ENCODE data around the gene MTHFD1L. TPM values are rescaled to one million over a fixed set of nuclear protein-coding genes. Genes with fewer than 3 reads are reported as not detected.

MTHFD1L gene
- total and polyA plus RNA-seq, 10 donors: 6.7 to 32.1 (median 13.1) TPM

GRCh38 chr6:151022492-151022891 is 157.0 kb downstream of the MTHFD1L start:
- Histone ChIP-seq H3K9me3 (no peaks in the 10 kb centered on the region), H3K4me3 (no peak overlapping the region), H3K27ac (peak overlapping the region in 7 of 8 donors; percentile 5 to 62 (median 50)), H3K4me1 (peaks cover 0 to 25% (median 7%) of the 10 kb centered on the region in 6 donors), H3K27me3 (replicated peaks in 1 of 7) (no peaks in the 10 kb centered on the region), H3K36me3 (peaks cover 0 to 41% (median 0%) of the 10 kb centered on the region in 6 donors)
- peak in 1 of 3 donors; percentile 20 for TF ChIP-seq POLR2AphosphoS5 (IDR thresholded peaks at IDR 0.05)
- TF ChIP-seq CTCF (IDR thresholded peaks at IDR 0.05 in 8 of 11, conservative IDR thresholded peaks at IDR 0.05 in 3 of 11): no peak
- TF ChIP-seq POLR2A (IDR thresholded peaks at IDR 0.05): no peak
- intact Hi-C loops (cut with DNase I; ENCODE audit: low total_unique reads): no loop called here
- WGBS, 5 donors: 73 to 85% (median 79%) methylated on average over 3 of the region's 3 CpGs
- no peak for DNase-seq

- Histone ChIP-seq H3K36me3 (peaks cover 0 to 33% (median 0%) of the 10 kb centered on the region in 6 donors), H3K27ac (no peak overlapping the region), H3K4me3 (no peak overlapping the region), H3K4me1 (peaks cover 0 to 29% (median 7%) of the 10 kb centered on the region in 6 donors), H3K27me3 (replicated peaks in 1 of 7) (no peaks in the 10 kb centered on the region), H3K9me3 (no peaks in the 10 kb centered on the region)
- intact Hi-C loops (cut with DNase I; ENCODE audit: low total_unique reads): no loop called here
- TF ChIP-seq CTCF (IDR thresholded peaks at IDR 0.05 in 8 of 11, conservative IDR thresholded peaks at IDR 0.05 in 3 of 11) (no peak), POLR2A (IDR thresholded peaks at IDR 0.05) (no peak), POLR2AphosphoS5 (IDR thresholded peaks at IDR 0.05) (no peak)
- 94 to 98% (median 97%) methylated on average over 5 of the region's 5 CpGs for WGBS, 5 donors
- DNase-seq: no peak
These were observed 157.8 kb downstream of the MTHFD1L start for GRCh38 chr6:151023342-151023741.

GRCh38 chr6:151024597-151024996 is 159.1 kb downstream of the MTHFD1L start:
- no peak overlapping the region for H3K27ac ChIP-seq
- no peak for DNase-seq
- intact Hi-C loops (cut with DNase I; ENCODE audit: low total_unique reads): no loop called here
- peaks cover 0 to 29% (median 7%) of the 10 kb centered on the region in 6 donors for H3K4me1 ChIP-seq
- no peak for TF ChIP-seq POLR2AphosphoS5 (IDR thresholded peaks at IDR 0.05)
- TF ChIP-seq CTCF (IDR thresholded peaks at IDR 0.05 in 8 of 11, conservative IDR thresholded peaks at IDR 0.05 in 3 of 11): no peak
- no peaks in the 10 kb centered on the region for H3K9me3 ChIP-seq
- peaks cover 0 to 25% (median 0%) of the 10 kb centered on the region in 6 donors for H3K36me3 ChIP-seq
- H3K27me3 ChIP-seq (replicated peaks in 1 of 7): no peaks in the 10 kb centered on the region
- H3K4me3 ChIP-seq: no peak overlapping the region
- 89 to 97% (median 95%) methylated on average over 7 of the region's 7 CpGs for WGBS, 5 donors

- TF ChIP-seq CTCF (IDR thresholded peaks at IDR 0.05 in 8 of 11, conservative IDR thresholded peaks at IDR 0.05 in 3 of 11): no peak
- no peak for TF ChIP-seq POLR2AphosphoS5 (IDR thresholded peaks at IDR 0.05)
- no peak for TF ChIP-seq POLR2A (IDR thresholded peaks at IDR 0.05)
- Histone ChIP-seq H3K4me3 (no peak overlapping the region), H3K4me1 (peaks cover 0 to 29% (median 7%) of the 10 kb centered on the region in 6 donors), H3K27me3 (replicated peaks in 1 of 7) (no peaks in the 10 kb centered on the region), H3K27ac (no peak overlapping the region), H3K9me3 (no peaks in the 10 kb centered on the region), H3K36me3 (peaks cover 0 to 25% (median 0%) of the 10 kb centered on the region in 6 donors)
- no peak for DNase-seq
- WGBS, 5 donors: 93 to 95% (median 93%) methylated on average over 15 to 16 of the region's 16 CpGs
- intact Hi-C loops (cut with DNase I; ENCODE audit: low total_unique reads): no loop called here
These were observed 159.6 kb downstream of the MTHFD1L start for GRCh38 chr6:151025076-151025475.
